Activated naive CD8-positive, alpha-beta T cell treated with anti-CD3 and anti-CD28 coated beads, Interleukin-2, amount 10 ng/mL, durations not matched to agents 7 days and 5 days (primary cell): ENCODE measurements around the gene HTD2. TPM values are rescaled to one million over a fixed set of nuclear protein-coding genes. Genes with fewer than 3 reads are reported as not detected.
A peak's percentile ranks its signal among the peaks of the same experiment; 100 is the strongest.

Source experiments
- ATAC-seq: fragments of 150-1000 bp; cut with Tn5 transposase; one replicate; pipeline ENCODE4 v1.10.0; 2021; ENCODE audit warnings: low read depth, moderate library complexity
- POLR2A ChIA-PET: fragments of 350-600 bp; sonication (Branson Sonifier 250); formaldehyde crosslinking; loops from one replicate; lab custom pipeline; 2021; ENCODE audit warnings: antibody characterized with exemption; lab: Charles Lee
- DNase-seq: peaks from one replicate; pipeline ENCODE4 v3.0.0; 2021
- H3K27ac Mint-ChIP-seq: one replicate; pipeline ENCODE4 v1.8.0; 2022; ENCODE audit warnings: mild to moderate bottlenecking, mixed read lengths
- H3K27me3 Mint-ChIP-seq: one replicate; pipeline ENCODE4 v1.8.0; 2022; ENCODE audit warnings: mild to moderate bottlenecking, moderate library complexity, mixed read lengths
- H3K36me3 Mint-ChIP-seq: one replicate; pipeline ENCODE4 v1.8.0; 2021; ENCODE audit warnings: mild to moderate bottlenecking, mixed read lengths
- H3K4me1 Mint-ChIP-seq: one replicate; pipeline ENCODE4 v1.8.0; 2021; ENCODE audit warnings: mixed read lengths
- H3K4me3 Mint-ChIP-seq: one replicate; pipeline ENCODE4 v1.8.0; 2022; ENCODE audit warnings: mild to moderate bottlenecking, moderate library complexity, mixed read lengths
- H3K9me3 Mint-ChIP-seq: one replicate; pipeline ENCODE4 v1.8.0; 2021; ENCODE audit warnings: mixed read lengths
- total RNA-seq, 2 experiments: library from RNA; stranded (reverse); gene quantifications; one replicate each; pipeline ENCODE4 v1.2.3, GENCODE V29; 2021

The HTD2 gene
- total RNA-seq, 2 experiments from 2014 or later, result 7.5 to 8.1 TPM

DNA sequence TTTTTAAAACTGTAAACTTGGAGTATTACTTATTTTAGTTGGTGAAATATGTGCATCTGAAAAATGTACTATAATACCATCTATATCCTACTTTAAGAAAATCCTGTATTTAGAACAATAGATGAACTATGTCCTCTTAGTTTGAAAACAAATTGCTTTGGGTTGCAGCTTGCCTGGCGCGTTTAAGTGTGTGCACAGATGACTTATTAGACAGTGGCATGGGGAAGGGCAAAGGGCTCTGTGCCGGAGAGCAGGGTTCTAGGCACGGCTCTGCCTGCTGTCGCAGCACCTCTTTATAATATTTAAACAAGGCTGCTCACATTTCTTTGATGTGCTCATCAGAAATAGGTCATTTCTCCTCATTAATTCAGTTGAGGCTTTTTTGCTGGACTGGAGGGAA lies 36.4 kb downstream of the HTD2 start:
- no peaks in the 10 kb centered on the region for H3K27me3 Mint-ChIP-seq
- H3K36me3 Mint-ChIP-seq, result peaks cover 39% of the 10 kb centered on the region
- H3K9me3 Mint-ChIP-seq, result no peaks in the 10 kb centered on the region
- peaks cover 21% of the 10 kb centered on the region for H3K4me1 Mint-ChIP-seq
- DNase-seq, result no peak
- H3K4me3 Mint-ChIP-seq, result no peak overlapping the region
- H3K27ac Mint-ChIP-seq, result no peak overlapping the region
- POLR2A ChIA-PET, result no interaction called here
- ATAC-seq, result no peak

DNA sequence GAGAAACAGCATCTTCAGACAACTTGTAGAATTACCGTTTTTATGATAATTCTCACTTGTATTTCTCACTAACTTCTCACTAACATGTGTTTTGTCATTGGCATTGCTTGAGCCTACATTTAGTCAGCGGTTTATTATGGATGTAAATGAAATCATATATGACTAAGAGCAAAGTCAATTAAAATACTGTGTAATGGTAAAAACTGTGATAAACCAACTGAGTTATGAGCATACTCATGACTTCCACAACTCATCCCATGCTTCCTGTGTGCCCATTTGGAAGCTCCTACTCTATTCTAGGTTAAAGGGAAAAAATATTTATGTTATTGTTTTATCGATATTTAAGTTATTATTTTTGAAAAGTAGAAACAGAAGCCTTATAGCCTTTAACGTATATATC lies 39.1 kb downstream of the HTD2 start:
- DNase-seq, result no peak
- Mint-ChIP-seq H3K27me3 (no peaks in the 10 kb centered on the region), H3K9me3 (peaks cover under 1% of the 10 kb centered on the region), H3K4me3 (no peak overlapping the region), H3K4me1 (peaks cover 42% of the 10 kb centered on the region), H3K27ac (no peak overlapping the region), H3K36me3 (peaks cover 46% of the 10 kb centered on the region)
- no peak for ATAC-seq
- POLR2A ChIA-PET, result no interaction called here

DNA sequence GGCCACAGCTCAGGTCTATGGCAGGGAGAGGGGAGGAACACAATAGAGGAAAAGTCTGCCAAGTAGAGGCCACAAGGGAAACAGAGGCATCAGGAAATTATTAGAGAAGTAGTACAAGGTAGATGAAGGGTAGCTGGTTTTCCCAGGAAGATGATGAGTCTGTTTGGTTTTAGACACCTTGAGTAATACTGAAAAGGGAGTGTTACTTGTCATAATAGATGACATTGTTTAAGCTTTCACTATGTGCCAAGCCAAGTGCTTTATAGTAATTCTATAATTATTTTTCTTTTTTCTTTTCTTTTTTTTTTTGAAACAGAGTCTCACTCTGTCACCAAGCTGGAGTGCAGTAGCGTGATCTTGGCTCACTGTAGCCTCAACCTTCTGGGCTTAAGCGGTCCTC lies 40.0 kb downstream of the HTD2 start:
- Mint-ChIP-seq H3K4me3 (no peak overlapping the region), H3K36me3 (peaks cover 47% of the 10 kb centered on the region), H3K27ac (peak overlapping the region; percentile 60), H3K27me3 (no peaks in the 10 kb centered on the region), H3K9me3 (peaks cover 5% of the 10 kb centered on the region), H3K4me1 (peaks cover 46% of the 10 kb centered on the region)
- POLR2A ChIA-PET, result interaction anchor here (1.7 kb wide), 1 partner anchor 13 kb away, joined by 5 read pairs; no protein-coding TSS in a partner anchor
- DNase-seq (no peak), ATAC-seq (no peak)

DNA sequence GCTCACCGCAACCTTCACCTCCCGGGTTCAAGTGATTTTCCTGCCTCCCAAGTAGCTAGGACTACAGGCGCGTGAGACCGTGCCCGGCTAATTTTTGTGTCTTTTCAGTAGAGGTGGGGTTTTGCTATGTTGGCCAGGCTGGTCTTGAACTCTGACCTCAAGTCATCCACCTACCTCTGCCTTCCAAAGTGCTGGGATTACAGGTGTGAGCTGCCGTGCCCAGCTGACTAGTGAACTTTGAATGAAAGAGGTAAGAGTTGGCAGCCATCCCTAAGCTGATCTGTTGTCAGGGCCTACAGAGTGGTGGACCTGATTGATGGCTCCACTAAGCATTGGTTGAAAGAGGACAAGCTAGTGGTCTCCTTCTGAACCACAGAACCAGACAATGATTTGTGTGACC lies 41.7 kb downstream of the HTD2 start:
- no peaks in the 10 kb centered on the region for H3K27me3 Mint-ChIP-seq
- DNase-seq (no peak), ATAC-seq (no peak)
- H3K9me3 Mint-ChIP-seq, result peaks cover 5% of the 10 kb centered on the region
- H3K4me1 Mint-ChIP-seq, result peaks cover 59% of the 10 kb centered on the region
- no peak overlapping the region for H3K27ac Mint-ChIP-seq
- no peak overlapping the region for H3K4me3 Mint-ChIP-seq
- H3K36me3 Mint-ChIP-seq, result peaks cover 43% of the 10 kb centered on the region
- POLR2A ChIA-PET, result interaction anchor here (3.6 kb wide), 1 partner anchor 13 kb away, joined by 38 read pairs; the partner anchor contains the start of gene PXK

DNA sequence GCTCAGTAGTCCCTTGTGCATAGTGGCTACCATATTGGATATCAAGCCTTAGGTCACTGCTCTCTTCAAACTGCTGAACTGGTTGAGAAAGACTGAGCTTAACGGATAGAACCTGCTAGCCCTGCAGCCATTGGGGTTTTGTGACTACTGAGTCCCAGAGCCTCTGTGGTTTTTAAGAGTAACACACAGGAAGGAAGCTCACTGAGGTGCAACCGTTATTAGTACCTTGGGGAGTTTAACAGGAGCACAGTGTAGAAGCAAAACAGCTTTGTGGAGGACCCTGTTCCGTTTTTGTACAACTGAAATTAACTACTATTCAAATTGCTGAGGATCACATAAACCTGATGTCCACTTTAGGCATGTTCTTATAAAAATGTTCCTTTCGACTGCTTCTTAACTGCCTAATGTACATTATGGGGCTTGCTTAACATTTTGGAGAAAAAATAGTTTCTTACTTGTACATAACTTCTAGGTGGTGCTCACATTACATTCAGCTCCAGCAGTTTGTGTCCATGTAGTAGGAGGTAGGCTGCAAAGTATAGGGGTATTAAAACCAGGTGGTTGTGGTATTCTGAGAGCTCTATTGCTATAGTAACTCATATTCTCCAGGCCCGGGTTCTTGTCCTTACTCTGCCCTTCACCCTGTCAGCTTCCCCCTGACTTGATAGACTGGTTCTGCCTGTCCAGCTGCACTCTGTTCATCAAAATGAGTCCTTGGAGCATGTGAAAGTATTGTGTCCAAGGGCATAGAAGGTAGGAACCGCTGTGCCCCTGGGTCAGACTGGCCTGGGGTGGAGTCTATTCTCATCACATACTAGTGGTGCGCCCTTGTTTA lies 43.7 kb downstream of the HTD2 start:
- POLR2A ChIA-PET, result interaction anchor here (0.7 to 3.6 kb wide), 3 partner anchors 12 to 44 kb away, joined by 3 to 38 read pairs (median 4); partner anchors contain the start of genes HTD2, PXK and RPP14
- H3K4me1 Mint-ChIP-seq, result peaks cover 72% of the 10 kb centered on the region
- no peaks in the 10 kb centered on the region for H3K27me3 Mint-ChIP-seq
- ATAC-seq (peak; percentile 58), DNase-seq (no peak)
- H3K9me3 Mint-ChIP-seq, result peaks cover 5% of the 10 kb centered on the region
- peaks cover 36% of the 10 kb centered on the region for H3K36me3 Mint-ChIP-seq
- H3K27ac Mint-ChIP-seq, result peak overlapping the region; percentile 87
- H3K4me3 Mint-ChIP-seq, result peak overlapping the region; percentile 64

DNA sequence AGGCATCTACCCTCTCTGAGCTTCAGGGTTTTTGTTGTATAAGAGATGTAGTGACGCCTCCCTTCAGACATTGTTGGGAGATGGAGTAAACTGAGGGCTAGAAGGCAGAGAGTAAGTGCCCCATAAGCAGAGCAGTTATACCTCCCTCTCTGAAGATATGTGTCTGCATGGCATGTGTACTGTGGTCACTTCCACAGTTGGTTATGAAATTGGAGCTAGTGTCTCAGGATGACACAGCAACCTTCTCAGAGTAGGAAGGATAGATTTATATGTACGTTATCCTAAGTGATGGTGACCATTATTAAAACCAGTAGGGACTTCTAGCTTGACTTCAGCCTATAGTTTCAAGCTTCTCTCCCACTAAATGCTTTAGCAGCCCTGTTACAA lies 44.3 kb downstream of the HTD2 start:
- Mint-ChIP-seq H3K4me1 (peaks cover 75% of the 10 kb centered on the region), H3K27me3 (no peaks in the 10 kb centered on the region), H3K36me3 (peaks cover 35% of the 10 kb centered on the region), H3K27ac (peak overlapping the region; percentile 87), H3K9me3 (peaks cover 5% of the 10 kb centered on the region), H3K4me3 (peak overlapping the region; percentile 64)
- no peak for DNase-seq
- POLR2A ChIA-PET, result interaction anchor here (1.2 to 3.6 kb wide), 2 partner anchors 13 to 16 kb away, joined by 3 to 38 read pairs; partner anchors contain the start of gene PXK
- ATAC-seq, result no peak

DNA sequence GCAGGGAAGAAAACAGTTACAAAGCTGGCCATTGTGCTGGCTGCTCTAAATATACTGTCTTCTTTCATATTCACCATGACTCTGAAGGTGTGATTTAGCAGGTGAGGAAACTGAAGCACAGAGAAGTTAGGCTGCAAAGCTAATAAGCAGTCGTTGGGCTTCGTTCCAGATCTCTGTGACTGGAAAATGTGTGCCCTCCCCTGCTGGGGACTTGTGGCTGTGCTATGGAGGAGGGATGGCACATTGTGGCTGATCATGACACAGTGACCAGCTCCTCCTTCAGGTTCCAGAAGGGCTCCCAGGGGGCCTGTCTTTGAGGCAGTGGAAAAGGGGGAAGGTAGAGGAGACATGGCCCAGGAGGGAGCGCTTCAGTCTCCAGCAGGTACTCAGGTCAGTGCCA lies 45.6 kb downstream of the HTD2 start:
- no peaks in the 10 kb centered on the region for H3K27me3 Mint-ChIP-seq
- DNase-seq (no peak), ATAC-seq (no peak)
- peaks cover 74% of the 10 kb centered on the region for H3K4me1 Mint-ChIP-seq
- H3K36me3 Mint-ChIP-seq, result peaks cover 31% of the 10 kb centered on the region
- H3K4me3 Mint-ChIP-seq, result peak overlapping the region; percentile 16
- peaks cover 5% of the 10 kb centered on the region for H3K9me3 Mint-ChIP-seq
- POLR2A ChIA-PET, result interaction anchor here (1.1 kb wide), 1 partner anchor 17 kb away, joined by 3 read pairs; no protein-coding TSS in a partner anchor
- H3K27ac Mint-ChIP-seq, result peak overlapping the region; percentile 17

DNA sequence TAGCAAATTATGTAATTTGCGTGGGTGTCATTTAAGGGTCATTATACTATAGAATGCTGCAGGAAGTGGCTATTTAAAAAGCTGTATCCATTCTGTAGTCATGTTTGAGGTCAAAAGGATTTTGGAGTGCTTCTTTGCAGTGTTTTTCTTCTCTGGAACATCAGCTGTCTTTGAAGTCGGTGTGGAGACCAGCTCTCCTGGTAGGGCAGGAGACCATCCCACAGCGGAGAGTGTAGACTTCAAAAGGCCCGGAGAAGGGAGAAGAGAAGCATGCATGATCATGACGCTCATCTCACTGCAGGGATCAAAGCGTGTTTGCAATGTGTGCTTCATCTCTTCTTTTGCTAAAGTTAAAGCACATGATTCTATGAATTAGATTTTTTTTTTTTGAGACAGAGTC lies 46.3 kb downstream of the HTD2 start:
- no peaks in the 10 kb centered on the region for H3K27me3 Mint-ChIP-seq
- H3K27ac Mint-ChIP-seq, result peak overlapping the region; percentile 76
- peak overlapping the region; percentile 62 for H3K4me3 Mint-ChIP-seq
- H3K4me1 Mint-ChIP-seq, result peaks cover 76% of the 10 kb centered on the region
- no peak for ATAC-seq
- H3K9me3 Mint-ChIP-seq, result peaks cover 5% of the 10 kb centered on the region
- peaks cover 26% of the 10 kb centered on the region for H3K36me3 Mint-ChIP-seq
- POLR2A ChIA-PET, result interaction anchor here (1.1 kb wide), 1 partner anchor 18 kb away, joined by 3 read pairs; no protein-coding TSS in a partner anchor
- DNase-seq, result no peak

DNA sequence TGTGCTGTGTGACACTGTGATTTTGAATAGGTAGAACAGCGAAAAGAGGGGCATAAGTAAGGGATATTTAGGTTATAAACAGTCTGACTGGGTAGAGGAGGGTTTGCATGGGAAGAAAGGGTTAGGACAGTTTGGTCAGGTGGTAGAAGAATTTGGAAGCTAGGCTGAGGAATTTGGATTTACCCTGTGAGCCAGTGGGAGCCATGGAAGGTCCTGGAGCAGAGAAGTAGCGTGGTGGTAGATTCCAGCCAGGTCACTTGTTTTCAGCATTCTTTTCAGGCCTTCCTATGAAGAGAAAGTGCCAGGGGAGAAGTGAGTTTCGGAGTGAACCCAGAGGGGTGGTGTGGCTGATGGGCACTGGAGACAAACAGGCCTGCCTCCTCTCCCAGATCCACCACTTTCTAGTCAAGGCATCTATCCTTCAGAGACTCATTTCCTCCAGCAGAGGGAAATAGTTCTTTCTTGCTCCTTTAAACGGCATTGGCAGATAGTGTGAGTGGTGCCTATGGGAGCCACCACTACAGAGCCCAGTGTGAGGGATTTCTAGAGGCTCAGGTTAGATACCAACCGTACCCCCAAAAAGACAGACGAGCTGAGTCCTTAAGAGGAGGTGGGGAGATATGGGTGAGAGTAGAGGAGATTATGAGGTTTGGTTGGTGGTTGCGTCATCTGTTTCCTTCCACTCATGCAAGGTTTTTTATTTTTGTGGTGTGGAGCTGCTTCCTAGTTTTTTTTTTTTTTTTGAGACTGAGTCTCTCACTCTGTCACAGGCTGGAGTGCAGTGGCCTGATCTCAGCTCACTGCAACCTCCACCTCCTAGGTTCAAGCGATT lies 47.6 kb downstream of the HTD2 start:
- DNase-seq (peak; percentile 42), ATAC-seq (peak; percentile 79)
- Mint-ChIP-seq H3K9me3 (peaks cover 5% of the 10 kb centered on the region), H3K4me3 (peak overlapping the region; percentile 88), H3K4me1 (peaks cover 71% of the 10 kb centered on the region), H3K27ac (peak overlapping the region; percentile 97), H3K36me3 (peaks cover 19% of the 10 kb centered on the region), H3K27me3 (no peaks in the 10 kb centered on the region)
- POLR2A ChIA-PET, result interaction anchor here (0.6 to 2.0 kb wide), 6 partner anchors 18 to 322 kb away, joined by 3 to 6 read pairs (median 4); partner anchors contain the start of genes HTD2, PXK and RPP14

DNA sequence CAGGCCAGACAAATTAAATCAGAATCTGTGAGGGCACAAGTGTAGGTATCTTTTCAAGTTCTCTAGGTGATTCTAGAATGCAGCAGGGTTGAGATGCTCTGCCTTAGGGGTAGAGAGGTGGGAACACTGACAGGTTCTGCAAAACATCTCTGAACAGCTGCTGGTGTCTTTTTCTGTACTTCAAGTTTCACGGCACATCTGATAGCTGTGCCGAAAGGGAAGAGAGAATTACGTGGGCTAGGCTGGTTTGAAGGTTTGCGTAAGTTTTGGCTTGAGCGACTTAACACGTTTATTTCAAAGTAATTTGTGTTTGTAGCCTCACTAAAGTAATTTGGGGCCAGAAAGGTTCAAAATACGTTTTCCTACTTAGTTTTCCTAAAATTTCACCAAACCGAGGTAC lies 48.9 kb downstream of the HTD2 start:
- DNase-seq (no peak), ATAC-seq (no peak)
- H3K4me1 Mint-ChIP-seq, result peaks cover 60% of the 10 kb centered on the region
- peaks cover 11% of the 10 kb centered on the region for H3K36me3 Mint-ChIP-seq
- H3K27me3 Mint-ChIP-seq, result no peaks in the 10 kb centered on the region
- peak overlapping the region; percentile 97 for H3K27ac Mint-ChIP-seq
- no peak overlapping the region for H3K4me3 Mint-ChIP-seq
- H3K9me3 Mint-ChIP-seq, result peaks cover 5% of the 10 kb centered on the region
- POLR2A ChIA-PET, result interaction anchor here (2.0 kb wide), 1 partner anchor 49 kb away, joined by 6 read pairs; the partner anchor contains the start of genes HTD2 and RPP14

DNA sequence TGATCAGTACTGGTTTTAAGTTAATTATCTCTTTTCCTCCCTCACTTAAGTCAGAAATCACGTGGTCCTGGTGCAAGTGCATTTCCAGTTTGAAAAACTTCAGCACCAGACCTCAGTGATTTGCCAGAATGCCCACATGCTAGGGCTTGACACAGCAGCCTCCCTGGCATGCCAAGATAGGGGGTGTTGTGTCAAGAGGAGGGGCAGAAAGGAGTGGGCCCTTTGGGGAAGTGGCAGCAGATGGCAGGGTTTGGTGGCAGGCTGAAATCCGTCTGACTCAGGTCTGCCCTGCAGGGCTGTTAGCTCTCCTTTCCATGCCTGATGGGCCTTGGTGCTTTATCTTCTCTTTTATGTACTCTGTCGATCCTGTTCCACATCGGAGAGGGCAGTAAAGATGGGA lies 49.7 kb downstream of the HTD2 start:
- Mint-ChIP-seq H3K27ac (peak overlapping the region; percentile 54), H3K27me3 (no peaks in the 10 kb centered on the region), H3K4me3 (peak overlapping the region; percentile 19), H3K9me3 (no peaks in the 10 kb centered on the region), H3K4me1 (peaks cover 52% of the 10 kb centered on the region), H3K36me3 (peaks cover 4% of the 10 kb centered on the region)
- ATAC-seq (no peak), DNase-seq (no peak)
- POLR2A ChIA-PET, result no interaction called here

DNA sequence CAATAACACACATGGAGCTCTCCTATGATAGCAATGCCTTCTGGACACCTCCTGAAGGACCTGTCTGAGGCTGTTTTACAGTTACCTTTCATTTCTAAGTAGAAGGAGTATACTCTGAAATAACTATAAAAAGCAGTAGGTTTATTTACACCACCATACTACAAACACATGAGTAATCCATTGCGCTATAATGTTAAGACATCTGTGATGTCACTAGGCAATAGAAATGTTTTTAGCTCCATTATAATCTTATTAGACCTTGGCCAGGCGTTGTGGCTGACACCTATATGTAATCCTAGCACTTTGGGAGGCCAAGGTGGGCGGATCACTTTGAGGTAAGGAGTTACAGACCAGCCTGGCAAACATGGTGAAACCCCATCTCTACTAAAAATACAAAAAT lies 51.1 kb downstream of the HTD2 start:
- Mint-ChIP-seq H3K9me3 (no peaks in the 10 kb centered on the region), H3K27ac (peak overlapping the region; percentile 78), H3K4me3 (peak overlapping the region; percentile 30), H3K36me3 (peaks cover 6% of the 10 kb centered on the region), H3K4me1 (peaks cover 42% of the 10 kb centered on the region), H3K27me3 (no peaks in the 10 kb centered on the region)
- ATAC-seq (no peak), DNase-seq (no peak)
- POLR2A ChIA-PET, result no interaction called here

DNA sequence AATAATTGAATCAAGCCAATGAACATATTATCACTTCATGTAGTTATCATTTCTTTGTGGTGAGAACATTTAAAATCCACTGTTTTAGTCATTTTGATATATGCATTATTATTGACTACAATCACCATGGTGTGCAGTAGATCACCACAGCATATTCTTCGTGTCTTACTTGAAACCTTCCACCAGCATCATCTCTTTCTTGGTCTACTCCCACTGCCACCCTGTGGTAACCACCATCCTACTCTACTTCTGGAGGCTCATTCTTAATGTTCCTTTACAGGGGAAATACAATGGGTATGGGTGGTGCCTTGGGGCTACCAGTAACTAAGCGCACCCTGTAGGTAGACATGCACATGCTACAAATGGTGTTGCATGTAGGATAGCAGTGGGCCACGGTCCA lies 51.8 kb downstream of the HTD2 start:
- H3K9me3 Mint-ChIP-seq, result no peaks in the 10 kb centered on the region
- POLR2A ChIA-PET, result no interaction called here
- no peak overlapping the region for H3K4me3 Mint-ChIP-seq
- H3K4me1 Mint-ChIP-seq, result peaks cover 38% of the 10 kb centered on the region
- ATAC-seq, result no peak
- H3K27me3 Mint-ChIP-seq, result no peaks in the 10 kb centered on the region
- H3K27ac Mint-ChIP-seq, result no peak overlapping the region
- no peak for DNase-seq
- H3K36me3 Mint-ChIP-seq, result peaks cover 4% of the 10 kb centered on the region
